ENCODE measurements around the gene MYBPC1. TPM values are rescaled to one million over a fixed set of nuclear protein-coding genes. Genes with fewer than 3 reads are reported as not detected.
"Not testable (repeated sequence)": the region's sequence is repeated elsewhere in the genome, so short reads cannot be mapped to it uniquely, and the experiment has no call there.

The MYBPC1 gene
- total RNA-seq, 1 experiment from 2014 or later = not detected

DNA sequence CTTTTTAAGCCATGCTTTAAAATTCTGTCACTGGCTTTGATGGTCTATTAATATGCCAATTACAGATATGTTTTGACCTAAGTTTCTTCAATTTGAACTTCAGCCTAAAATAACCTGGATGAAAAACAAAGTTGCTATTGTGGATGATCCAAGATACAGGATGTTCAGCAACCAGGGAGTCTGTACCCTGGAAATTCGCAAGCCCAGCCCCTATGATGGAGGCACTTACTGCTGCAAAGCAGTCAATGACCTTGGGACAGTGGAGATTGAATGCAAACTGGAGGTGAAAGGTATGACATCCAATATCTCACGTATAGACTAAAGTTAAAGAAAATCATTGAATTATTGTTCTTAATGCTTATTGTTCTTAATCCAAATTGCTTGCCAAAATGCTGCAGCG lies 85.5 kb downstream of the MYBPC1 start:
- Histone ChIP-seq H3K27ac (ENCODE audit: low read length) (no peak overlapping the region), H3K9me3 (ENCODE audit: control insufficient read depth, insufficient read depth, low read depth, low read length) (no peaks in the 10 kb centered on the region), H3K27me3 (ENCODE audit: control insufficient read depth, insufficient read depth, low read length) (peaks cover 2% of the 10 kb centered on the region; the same call in 1 of the 2 replicates), H3K4me3 (ENCODE audit: low read depth in 2 of 2, low read length in 2 of 2) (no peak overlapping the region), H3K4me1 (ENCODE audit: control insufficient read depth, insufficient read depth, low read length) (no peaks in the 10 kb centered on the region), H3K36me3 (ENCODE audit: control insufficient read depth, insufficient read depth, low read length) (no peaks in the 10 kb centered on the region)
- in situ Hi-C loops (cut with HindIII; ENCODE audit: low pct_unique_long_range_greater_than_20kb, low sequenced_read_pairs) = no loop called here
- BruUV-seq (replicated peaks) = no TSS peak
- POLR2A ChIA-PET = no interaction called here
- DNase-seq (ENCODE audit: low read depth, low spot score) (no peak), ATAC-seq (no peak)
- TF ChIP-seq, protein P1, sequence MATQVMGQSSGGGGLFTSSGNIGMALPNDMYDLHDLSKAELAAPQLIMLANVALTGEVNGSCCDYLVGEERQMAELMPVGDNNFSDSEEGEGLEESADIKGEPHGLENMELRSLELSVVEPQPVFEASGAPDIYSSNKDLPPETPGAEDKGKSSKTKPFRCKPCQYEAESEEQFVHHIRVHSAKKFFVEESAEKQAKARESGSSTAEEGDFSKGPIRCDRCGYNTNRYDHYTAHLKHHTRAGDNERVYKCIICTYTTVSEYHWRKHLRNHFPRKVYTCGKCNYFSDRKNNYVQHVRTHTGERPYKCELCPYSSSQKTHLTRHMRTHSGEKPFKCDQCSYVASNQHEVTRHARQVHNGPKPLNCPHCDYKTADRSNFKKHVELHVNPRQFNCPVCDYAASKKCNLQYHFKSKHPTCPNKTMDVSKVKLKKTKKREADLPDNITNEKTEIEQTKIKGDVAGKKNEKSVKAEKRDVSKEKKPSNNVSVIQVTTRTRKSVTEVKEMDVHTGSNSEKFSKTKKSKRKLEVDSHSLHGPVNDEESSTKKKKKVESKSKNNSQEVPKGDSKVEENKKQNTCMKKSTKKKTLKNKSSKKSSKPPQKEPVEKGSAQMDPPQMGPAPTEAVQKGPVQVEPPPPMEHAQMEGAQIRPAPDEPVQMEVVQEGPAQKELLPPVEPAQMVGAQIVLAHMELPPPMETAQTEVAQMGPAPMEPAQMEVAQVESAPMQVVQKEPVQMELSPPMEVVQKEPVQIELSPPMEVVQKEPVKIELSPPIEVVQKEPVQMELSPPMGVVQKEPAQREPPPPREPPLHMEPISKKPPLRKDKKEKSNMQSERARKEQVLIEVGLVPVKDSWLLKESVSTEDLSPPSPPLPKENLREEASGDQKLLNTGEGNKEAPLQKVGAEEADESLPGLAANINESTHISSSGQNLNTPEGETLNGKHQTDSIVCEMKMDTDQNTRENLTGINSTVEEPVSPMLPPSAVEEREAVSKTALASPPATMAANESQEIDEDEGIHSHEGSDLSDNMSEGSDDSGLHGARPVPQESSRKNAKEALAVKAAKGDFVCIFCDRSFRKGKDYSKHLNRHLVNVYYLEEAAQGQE (IDR thresholded peaks at IDR 0.05; ENCODE audit: insufficient read depth in 1 of 2, low read depth in 2 of 2, low read length in 1 of 2) = no peak
- TF ChIP-seq POLR2AphosphoS5 (IDR thresholded peaks at IDR 0.05; ENCODE audit: low read depth, low read length) = no peak
- no peak for TF ChIP-seq SIN3A (IDR thresholded peaks at IDR 0.05; ENCODE audit: borderline replicate concordance, insufficient read depth, low read depth, low read length)
- no peak for TF ChIP-seq TCF7L2 (IDR thresholded peaks at IDR 0.05; ENCODE audit: low read depth, low read length)
- TF ChIP-seq, protein P2, sequence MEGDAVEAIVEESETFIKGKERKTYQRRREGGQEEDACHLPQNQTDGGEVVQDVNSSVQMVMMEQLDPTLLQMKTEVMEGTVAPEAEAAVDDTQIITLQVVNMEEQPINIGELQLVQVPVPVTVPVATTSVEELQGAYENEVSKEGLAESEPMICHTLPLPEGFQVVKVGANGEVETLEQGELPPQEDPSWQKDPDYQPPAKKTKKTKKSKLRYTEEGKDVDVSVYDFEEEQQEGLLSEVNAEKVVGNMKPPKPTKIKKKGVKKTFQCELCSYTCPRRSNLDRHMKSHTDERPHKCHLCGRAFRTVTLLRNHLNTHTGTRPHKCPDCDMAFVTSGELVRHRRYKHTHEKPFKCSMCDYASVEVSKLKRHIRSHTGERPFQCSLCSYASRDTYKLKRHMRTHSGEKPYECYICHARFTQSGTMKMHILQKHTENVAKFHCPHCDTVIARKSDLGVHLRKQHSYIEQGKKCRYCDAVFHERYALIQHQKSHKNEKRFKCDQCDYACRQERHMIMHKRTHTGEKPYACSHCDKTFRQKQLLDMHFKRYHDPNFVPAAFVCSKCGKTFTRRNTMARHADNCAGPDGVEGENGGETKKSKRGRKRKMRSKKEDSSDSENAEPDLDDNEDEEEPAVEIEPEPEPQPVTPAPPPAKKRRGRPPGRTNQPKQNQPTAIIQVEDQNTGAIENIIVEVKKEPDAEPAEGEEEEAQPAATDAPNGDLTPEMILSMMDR (IDR thresholded peaks at IDR 0.05) = no peak
- CTCF ChIA-PET = no interaction called here
- intact Hi-C loops (cut with micrococcal nuclease; ENCODE audit: unreplicated experiment) = no loop called here

DNA sequence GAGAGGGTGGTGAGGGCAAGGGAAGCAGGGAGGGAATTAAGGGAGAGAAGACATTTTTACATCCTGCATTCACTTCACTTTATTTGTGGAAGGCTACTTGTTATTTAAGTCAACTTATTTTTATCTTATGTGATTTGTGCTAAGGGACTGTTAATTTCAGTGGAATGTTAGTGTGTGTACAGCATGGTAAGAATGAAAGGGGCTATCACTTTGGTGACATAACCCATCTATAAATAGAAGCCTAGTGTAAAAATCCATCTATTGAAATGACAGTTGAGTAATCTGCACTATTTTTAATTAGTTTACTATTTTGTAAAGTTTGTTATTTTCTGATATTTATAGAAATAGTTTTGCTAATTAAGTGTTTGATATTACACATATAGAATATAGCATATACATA lies 85.9 kb downstream of the MYBPC1 start:
- peaks cover 2% of the 10 kb centered on the region; the same call in 1 of the 2 replicates for H3K27me3 ChIP-seq (ENCODE audit: control insufficient read depth, insufficient read depth, low read length)
- H3K9me3 ChIP-seq (ENCODE audit: control insufficient read depth, insufficient read depth, low read depth, low read length) = no peaks in the 10 kb centered on the region
- ATAC-seq = no peak
- H3K27ac ChIP-seq (ENCODE audit: low read length) = no peak overlapping the region
- H3K4me1 ChIP-seq (ENCODE audit: control insufficient read depth, insufficient read depth, low read length) = no peaks in the 10 kb centered on the region
- BruUV-seq (replicated peaks) = no TSS peak
- no peak overlapping the region for H3K4me3 ChIP-seq (ENCODE audit: low read depth in 2 of 2, low read length in 2 of 2)
- intact Hi-C loops (cut with micrococcal nuclease; ENCODE audit: unreplicated experiment) (no loop called here), in situ Hi-C loops (cut with HindIII; ENCODE audit: low pct_unique_long_range_greater_than_20kb, low sequenced_read_pairs) (no loop called here)
- DNase-seq (ENCODE audit: low read depth, low spot score) = no peak
- no peaks in the 10 kb centered on the region for H3K36me3 ChIP-seq (ENCODE audit: control insufficient read depth, insufficient read depth, low read length)
- ChIA-PET POLR2A (no interaction called here), CTCF (no interaction called here)
- TF ChIP-seq, protein P1 (IDR thresholded peaks at IDR 0.05; ENCODE audit: insufficient read depth in 1 of 2, low read depth in 2 of 2, low read length in 1 of 2) = no peak
- TF ChIP-seq POLR2AphosphoS5 (IDR thresholded peaks at IDR 0.05; ENCODE audit: low read depth, low read length) (no peak), TCF7L2 (IDR thresholded peaks at IDR 0.05; ENCODE audit: low read depth, low read length) (no peak), SIN3A (IDR thresholded peaks at IDR 0.05; ENCODE audit: borderline replicate concordance, insufficient read depth, low read depth, low read length) (no peak)
- TF ChIP-seq, protein P2 (IDR thresholded peaks at IDR 0.05) = no peak

DNA sequence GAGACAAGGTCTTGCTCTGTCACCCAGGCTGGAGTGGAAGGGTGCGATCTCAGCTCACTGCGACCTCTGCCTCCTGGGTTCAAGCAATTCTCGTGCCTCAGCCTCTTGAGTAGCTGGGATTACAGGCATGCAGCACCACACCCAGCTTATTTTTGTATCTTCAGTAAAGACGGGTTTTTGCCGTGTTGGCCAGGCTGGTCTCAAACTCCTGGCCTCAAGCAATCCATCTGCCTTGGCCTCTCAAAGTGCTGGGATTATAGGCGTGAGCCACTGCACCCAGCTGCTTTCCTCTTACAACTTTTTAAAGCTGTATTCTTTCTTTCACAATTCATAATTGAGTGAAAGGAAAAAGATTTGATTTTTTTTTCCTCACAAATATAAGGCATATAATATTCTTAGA lies 86.9 kb downstream of the MYBPC1 start:
- ATAC-seq; DNase-seq (ENCODE audit: low read depth, low spot score); H3K9me3 ChIP-seq (ENCODE audit: control insufficient read depth, insufficient read depth, low read depth, low read length); in situ Hi-C loops (cut with HindIII; ENCODE audit: low pct_unique_long_range_greater_than_20kb, low sequenced_read_pairs); intact Hi-C loops (cut with micrococcal nuclease; ENCODE audit: unreplicated experiment); POLR2A ChIA-PET; H3K27me3 ChIP-seq (ENCODE audit: control insufficient read depth, insufficient read depth, low read length); H3K27ac ChIP-seq (ENCODE audit: low read length); H3K4me1 ChIP-seq (ENCODE audit: control insufficient read depth, insufficient read depth, low read length); H3K4me3 ChIP-seq (ENCODE audit: low read depth in 2 of 2, low read length in 2 of 2); BruUV-seq (replicated peaks); H3K36me3 ChIP-seq (ENCODE audit: control insufficient read depth, insufficient read depth, low read length); CTCF ChIA-PET: not testable (repeated sequence)

All from Panc1 (cell line).